HG03196 (cell line): ENCODE measurements around the gene BNIP5.

ENCODE experiments used
- ATAC-seq: cut with Tn5 transposase; IDR thresholded peaks from one replicate; pipeline ENCODE4 v1.9.1; 2021; ENCODE audit not compliant: unreplicated experiment

BNIP5 gene

DNA sequence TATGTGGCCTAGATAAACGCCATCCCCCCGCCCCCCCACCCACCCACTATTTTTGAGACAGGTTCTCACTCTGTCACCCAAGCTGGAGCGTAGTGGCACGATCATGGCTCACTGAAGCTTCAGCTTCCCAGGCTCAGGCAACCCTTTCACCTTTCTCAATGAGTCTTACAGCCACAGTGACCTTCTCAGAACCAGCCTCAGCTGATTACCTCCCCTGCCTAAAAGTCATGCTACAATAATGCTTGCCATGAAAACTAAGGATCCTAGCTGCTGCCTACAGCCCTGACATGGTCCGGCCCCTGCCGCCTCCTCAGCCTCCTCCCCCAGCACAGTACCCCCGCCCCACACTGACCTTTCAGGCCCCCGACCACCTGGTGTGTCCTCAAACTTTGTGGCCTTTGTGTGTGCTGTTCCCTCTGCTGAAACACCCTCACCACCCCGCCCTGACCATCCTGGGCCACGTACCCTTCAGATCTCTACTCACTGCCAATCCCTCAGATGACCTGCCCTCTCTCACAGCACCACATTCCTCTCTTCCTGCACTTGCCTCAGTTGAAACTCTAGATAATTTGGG lies 35.5 kb downstream of the BNIP5 start:
- ATAC-seq = no peak

DNA sequence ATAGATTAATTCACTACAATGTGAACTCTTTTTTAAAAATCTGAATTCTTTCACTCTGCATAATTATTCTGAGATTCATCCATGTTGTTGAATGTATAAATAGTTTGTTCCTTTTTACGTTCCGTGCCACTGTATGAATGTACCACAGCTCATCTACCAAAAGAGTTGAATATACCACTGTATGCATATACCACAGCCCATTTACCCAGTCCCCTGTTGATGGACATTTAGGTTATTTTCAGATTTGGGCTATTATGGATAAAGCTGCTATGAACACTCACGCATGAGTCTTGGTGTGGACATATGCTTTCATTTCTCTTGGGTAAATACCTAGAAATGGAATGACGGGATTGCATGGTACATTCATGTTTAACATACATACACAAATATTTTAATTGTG lies 38.7 kb downstream of the BNIP5 start:
- ATAC-seq = no peak

DNA sequence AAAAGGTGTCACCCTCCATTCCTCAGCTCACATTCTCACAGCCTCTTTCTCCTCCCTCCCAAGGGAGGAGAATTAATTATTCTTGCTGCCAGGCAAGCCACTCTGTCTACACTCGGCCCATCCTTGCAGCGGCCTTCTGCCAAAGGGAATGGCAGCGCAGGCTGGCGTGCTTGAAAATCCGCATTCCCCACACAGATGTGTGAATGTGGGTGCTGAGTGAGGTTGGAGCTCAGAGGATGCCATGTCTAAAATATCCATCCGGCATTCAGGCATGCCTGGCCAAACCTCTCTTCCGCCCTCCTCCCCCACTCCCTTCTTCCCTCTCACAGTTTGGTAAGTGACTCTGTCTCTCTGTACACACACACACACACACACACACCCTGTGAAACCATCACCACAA lies 39.2 kb downstream of the BNIP5 start:
- ATAC-seq = no peak

DNA sequence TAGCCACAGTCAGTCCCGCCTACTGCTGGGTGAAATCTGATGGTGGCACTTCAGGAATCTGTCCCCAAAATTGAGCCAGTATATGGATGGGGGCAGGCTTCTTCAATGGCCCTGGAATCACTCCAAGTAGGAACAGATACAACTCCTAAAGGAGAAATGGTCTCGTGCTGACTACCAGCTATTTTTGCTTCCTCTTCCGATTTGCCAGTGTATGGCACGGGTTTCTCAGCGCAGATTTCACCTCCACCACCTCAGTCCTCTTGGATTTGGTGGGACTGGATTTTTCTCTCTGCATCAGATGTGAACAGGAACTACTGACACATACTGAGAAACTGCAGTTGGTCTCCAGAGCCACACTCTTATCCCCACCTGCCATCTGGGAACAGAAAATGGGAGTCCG lies 39.6 kb downstream of the BNIP5 start:
- ATAC-seq = no peak

DNA sequence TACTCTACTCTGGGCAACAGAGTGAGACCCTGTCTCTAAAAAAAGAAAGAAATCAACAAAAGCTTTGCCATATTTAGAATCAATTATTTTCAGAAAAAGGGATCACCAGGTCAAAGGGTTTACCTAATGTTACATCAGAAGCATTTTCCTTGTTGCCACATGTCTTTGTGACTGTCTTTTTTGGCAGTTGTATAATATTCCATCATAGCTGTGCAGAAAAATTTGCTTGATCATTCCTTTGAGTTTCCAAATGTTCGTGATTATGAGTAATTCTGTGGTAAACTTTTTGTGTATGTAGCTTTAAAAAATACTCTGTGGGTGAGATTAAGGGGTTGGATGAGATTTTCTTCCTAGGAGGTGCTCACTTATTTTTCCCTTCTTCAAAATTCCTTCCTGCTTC lies 40.4 kb downstream of the BNIP5 start:
- no peak for ATAC-seq

DNA sequence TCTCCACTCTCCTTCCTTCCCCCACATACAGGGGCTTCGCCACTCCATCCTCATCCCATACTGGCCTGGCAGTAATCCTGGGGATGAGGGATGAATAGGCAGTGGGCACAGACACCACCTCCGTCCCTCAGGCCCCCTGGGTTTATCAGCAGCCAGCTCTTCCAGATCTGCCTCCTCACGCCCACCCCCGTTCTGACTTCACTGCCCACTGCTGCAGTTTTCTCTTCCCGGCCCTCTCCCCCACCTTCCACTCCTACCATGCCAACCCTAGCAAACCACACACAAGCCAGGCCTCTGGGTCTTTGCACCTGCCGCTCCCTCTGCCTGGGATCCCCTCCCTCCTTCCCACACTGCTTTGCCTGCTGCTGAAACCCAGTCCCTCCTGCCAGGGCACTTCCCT lies 44.5 kb downstream of the BNIP5 start:
- ATAC-seq = no peak

DNA sequence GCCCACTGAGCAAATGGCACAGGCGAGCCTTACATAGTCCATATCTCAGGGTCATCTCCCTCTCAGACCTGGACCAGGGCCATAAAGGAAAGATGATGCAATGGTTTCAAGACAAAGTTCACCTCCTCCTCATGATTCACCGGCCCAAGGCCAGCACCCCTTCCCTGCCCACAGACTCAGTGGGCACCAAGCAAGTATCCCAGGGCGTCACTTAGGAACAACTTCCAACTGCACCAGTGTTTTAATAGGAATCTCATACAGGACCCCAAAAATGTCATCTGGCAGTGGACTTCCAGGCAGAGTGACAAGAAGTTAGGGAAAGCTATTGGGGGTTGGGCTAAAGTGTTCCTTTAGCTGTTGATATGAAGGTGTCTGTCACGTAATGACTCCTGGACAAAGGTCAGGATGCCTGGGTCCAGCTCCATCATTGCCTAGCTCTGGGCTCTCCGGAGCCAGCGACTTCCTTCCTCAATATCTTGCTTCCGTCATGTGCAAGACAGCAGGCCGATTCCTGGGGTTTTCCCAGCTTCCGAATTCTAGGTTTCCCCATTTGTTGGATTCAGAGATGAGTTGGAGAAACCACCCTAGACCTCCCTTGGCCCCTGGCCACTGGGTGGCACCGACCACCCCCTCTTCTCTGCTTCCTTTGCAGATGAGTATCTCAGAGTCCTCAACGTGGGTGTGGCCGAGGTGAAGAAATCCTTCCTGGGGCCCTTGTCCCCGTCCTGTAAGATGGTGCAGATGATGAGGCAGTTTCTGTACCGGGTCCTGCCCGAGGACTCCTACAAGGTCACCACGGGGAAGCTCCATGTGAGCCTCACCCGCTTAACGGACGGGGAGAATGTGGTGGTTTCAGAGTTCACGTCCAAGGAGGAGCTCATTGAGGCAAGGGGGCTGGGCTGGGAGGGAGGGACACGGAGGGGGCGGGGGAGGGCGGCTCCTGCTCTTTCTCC lies 45.7 kb downstream of the BNIP5 start:
- ATAC-seq = no peak

DNA sequence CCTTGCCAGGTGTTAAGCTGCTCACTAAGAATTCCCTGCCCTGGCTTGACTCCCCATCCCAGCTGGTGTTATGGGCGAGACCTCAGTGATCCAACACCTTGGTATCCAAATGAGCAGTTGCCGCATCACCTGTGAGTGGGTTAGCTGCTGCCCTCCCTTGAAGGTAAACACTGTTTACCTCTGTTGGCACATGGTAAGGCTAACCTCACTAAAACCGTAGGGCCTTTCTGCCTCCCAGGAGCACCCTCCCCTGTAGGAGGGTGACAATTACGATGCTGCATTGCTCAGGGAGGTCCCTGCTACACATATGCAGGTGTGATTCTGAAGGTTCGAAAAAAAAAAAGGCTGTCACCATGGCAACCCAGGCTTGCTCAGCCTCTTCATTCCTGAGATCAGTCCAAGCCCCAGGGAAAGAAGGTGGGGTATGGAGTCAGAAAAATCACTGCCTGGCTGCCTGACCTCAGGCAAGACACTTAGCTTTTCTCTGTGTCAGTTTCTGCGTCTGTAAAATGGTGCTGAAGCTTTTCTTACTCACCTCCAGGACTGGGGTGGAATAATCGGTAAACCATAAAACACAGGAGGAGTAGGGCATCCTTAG lies 47.3 kb downstream of the BNIP5 start:
- ATAC-seq = no peak

DNA sequence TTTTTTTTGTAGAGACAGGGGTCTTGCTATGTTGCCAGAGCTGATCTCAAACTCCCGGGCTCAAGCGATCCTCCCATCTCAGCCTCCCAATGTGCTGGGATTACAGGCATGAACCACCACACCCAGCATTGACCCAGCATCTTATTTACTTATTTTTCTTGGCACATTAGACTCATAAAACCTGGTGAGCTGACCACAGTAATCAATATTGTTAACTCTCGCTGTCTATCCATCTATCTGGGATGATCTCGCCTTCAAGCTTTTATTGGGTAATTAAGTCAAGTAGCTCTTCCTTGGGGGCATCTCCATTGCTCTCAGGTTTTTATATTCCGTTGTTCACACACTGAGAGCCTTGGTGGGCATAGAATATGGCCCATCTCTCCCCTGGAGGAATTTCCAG lies 49.8 kb downstream of the BNIP5 start:
- ATAC-seq = no peak

DNA sequence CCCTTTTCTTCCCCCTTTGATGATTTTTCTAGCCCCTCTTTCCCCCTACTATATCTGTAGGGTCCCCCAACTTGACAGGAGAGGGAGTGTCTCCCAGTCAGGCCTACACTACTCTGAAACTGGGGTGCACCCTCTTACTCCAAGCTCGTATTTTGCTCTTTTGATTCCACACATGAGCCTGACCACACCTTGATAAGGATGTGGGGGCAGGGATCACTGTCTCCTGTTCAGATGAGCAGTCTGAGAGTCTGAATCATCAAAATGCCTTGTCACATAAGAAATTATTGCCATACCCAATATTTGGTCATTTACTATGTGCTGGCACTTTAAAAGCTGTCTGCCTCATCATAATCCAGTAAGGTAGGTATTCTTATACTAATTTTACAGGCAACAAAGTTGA lies 50.9 kb downstream of the BNIP5 start:
- ATAC-seq = no peak

DNA sequence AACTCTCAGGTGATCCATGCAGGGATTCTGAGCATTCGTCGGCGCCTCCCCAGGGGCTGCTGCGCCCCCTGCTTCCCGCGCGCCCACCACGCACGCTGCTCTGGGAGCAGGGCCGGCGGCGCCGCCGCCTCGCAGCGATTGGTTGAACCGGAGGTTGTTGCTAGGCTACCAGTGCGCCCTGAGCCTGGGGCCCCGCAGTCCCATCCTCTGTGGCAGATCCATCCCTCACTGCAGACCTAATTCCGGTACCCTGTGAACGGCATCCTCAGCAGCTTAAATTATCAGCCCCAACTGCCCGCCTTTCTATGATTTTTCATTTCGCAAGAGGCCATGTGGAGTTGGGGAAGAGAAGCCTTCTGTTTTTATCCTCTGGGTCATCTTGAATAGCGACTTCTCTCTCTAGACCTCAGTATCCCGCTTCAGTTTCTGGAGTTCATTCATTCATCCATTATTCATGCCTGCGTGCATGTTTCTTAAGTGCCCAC lies 51.5 kb downstream of the BNIP5 start:
- no peak for ATAC-seq

DNA sequence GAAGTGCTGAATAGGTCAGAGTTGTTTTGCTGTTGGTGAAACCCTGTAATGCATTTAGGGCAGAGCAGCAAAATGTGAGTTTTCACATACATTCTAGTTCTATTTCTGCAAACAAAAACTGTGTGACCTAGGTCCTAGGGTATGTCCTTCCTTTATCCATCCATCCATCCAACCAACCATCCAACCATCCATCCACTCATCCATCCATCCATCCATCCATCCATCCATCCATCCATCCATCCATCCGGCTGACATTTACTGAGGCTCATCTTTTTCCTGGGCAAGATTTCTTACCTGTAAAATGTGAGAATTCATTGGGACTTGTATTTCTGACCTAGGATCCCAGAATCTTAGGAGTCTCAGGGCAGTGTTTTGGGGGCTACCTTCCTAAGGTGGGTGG lies 52.3 kb downstream of the BNIP5 start:
- ATAC-seq = no peak

DNA sequence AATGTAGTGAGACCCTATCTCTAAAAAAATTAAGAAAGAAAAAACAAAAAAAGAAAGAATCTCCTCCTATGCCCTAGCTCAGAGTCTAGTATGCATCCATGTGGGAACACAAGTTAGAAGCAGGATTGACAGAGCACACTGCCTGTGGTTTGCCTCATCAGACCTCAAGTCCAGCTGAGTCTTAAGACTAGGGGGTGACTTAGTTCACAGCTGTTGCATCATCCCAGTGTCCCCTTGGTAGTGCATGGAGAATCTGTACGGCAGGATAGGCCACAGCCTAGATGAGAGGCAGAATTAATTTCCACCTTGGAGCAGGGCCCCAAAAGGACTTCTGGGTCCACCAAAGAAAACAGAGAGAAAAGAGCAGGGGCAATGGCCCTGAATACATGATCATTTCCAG lies 53.1 kb downstream of the BNIP5 start:
- ATAC-seq = no peak

DNA sequence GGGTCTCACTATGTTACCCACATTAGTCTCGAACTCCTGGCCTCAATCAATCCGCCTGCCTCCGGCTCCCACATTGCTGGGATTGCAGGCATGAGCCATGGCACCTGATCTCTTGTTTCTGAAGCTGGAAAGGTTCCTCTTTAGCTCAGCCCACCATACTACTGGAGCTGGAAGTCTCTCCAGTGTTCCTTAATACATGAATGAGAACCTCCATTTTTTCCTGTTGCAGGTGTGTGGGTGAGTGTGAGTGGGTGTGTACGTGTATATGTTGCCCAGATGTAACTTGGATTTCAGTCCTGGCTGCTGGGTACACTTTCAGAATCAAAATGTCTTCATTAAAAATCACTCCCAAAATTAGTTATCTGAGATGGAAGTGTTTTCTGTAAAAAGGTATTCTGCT lies 55.7 kb downstream of the BNIP5 start:
- ATAC-seq = no peak

DNA sequence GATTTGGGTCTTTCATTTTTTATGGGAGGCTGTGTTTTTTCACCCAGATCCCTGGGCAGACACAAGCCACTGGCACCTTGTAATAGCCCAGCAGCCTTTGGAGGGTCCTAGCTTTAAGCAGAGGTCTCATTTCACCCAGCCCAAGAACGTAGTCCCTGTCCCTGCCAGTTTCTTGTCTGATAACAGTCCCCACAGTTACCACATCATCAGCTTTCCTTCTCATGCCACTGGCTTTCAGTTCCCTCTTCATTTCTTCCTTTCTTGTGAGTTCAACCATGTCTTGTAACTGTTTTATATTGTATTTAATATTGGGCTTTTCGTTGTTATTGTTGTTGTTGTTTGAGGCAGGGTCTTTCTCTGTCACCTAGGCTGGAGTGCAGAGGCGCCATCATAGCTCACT lies 56.2 kb downstream of the BNIP5 start:
- no peak for ATAC-seq

DNA sequence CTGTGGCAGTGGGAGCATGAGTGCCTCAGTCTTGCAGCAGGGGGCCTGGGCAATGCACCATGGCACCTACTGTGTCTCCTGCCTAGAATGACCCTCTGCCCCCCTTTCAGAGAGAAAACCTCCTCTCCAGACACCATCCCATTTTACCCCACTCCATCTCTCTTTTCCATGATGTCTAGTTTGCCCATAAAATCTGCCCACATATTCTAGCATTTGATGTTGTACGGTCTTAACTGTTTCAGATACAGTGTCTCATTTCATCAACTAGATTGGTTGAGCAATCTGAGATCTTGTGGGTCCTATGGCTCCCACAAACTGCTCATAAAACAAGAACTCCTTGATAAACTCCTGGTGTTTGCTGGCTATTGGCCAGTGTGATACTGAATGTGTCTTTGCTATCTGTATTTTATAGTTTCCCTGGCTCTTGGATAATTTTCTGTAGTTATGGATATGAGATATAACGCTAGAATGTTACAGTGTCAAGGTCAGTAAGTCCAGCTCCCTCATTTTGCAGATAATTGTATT lies 58.7 kb downstream of the BNIP5 start:
- ATAC-seq = no peak

DNA sequence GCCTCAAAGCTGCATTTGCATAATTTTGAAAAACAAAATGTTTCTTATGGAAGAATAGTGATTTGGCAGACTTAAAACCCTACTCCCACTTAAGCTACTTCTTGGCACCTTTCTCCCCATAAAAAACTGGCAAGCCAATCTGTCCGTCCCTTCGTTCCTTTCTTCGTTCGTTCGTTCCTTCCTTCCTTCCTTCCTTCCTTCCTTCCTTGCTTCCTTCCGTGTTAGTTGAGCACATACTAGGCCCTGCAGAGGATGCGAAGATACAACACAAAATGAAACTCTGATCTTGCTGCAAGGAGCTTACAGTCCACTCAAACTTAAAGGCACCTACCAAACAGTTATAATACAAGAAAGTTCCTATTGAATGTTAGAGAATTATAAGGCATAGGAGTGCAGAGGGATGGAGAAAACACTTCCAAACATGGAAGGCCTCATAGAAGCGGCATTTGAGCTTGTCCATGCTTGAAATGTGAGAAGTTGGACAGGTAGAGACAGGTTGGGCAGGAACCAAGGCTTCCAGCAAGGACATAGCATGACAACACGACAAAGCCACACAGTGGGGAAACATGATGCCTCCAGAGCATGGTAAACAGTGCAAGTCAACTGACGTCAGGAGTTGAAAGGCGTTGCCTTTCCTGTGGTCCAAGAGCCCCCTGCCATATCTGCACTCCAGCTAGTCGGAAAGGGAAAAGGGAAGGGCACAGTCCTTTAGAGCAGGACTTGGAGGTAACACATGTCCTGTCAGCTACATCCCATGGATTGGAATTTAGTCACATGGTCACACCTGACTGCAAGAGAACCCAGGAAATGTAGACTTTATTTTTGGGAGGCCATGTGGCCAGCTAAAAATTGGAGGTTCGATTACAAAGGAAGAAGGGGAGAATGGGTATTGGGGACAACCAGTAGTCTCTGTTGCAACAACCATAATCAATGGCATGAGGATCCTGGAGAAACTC lies 59.8 kb downstream of the BNIP5 start:
- no peak for ATAC-seq

DNA sequence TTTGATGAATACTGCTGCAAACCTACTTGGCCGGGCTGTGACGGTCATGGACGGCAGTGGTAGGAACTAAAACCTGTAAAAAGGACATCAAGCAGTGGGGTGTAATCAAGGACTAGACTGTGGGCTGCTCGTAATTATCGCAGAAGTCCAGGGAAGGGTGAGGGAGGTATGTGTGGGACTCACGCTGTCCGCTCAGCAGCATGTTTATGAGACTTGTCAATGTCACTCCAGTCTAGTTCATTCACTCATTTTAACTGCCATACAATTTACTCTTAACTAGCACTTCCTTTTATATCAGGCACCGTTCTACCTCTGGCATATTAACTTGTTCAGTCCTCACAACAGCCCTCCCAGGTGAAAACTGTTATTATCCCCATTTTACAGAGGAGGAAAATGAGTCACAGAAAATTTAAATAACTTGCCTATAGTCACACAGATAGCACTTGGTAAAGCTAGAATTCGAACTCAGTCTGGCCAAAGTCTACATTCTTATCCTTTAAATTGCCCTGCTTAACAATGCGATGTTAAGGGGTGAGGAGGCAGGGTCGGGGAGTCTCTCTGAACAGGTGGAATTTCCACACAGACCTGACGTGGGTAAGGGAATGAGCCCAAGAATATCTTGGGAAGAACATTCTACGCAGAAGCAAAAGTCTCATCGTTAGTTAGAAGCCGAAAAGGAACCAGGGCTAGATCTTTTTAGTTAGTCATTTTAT lies 62.7 kb downstream of the BNIP5 start:
- ATAC-seq = no peak

DNA sequence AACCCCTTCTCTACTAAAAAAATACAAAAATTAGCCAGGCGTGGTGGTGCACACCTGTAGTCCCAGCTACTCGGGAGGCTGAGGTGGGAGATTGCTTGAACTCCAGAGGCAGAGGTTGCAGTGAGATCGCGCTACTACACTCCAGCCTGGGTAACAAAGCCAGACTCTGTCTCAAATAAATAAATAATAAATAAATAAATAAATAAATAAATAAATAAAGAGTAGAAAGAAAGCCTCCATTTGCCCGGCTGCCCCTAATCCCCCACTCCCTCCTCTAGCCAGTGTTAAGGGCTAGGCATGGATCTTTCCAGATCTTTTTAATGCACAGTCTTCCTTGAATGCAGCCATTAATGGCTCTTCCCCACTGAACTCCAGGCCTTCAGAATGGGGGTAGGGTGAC lies 63.6 kb downstream of the BNIP5 start:
- ATAC-seq = no peak

DNA sequence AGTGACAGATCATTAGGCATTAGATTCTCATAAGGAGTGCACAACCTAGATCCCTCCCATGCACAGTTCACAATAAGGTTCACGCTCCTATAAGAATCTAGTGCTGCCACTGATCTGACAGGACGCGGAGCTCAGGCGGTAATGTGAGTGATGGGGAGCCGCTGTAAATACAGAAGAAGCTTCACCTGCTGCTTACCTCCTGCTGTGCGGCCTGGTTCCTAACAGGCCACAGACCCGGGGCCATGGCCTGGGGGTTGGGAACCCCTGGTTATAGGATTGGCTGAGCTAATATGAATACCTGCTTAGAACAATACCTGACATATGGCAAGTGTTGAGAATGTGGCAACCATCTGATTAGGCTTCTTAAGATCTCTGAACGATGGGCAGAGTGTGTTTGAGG lies 64.5 kb downstream of the BNIP5 start:
- no peak for ATAC-seq
